Measurements from ENCODE around the gene PODXL2. TPM values are rescaled to one million over a fixed set of nuclear protein-coding genes. Genes with fewer than 3 reads are reported as not detected.

Gene PODXL2
- total RNA-seq, 4 donors from 2014 or later = 9.7 to 18.9 (median 15.9) TPM

- DNase-seq = no peak
- 95% methylated on average over 7 of the region's 7 CpGs; no CpG with 5 or more reads in 1 of the 2 donors for WGBS, 2 donors (ENCODE audit: low coverage in 1 of 2)
- H3K36me3 ChIP-seq = no peaks in the 10 kb centered on the region
- peaks cover 4 to 18% (median 15%) of the 10 kb centered on the region in 4 donors for H3K4me1 ChIP-seq
- no peak overlapping the region for H3K4me3 ChIP-seq
- in situ Hi-C loops (cut with MboI; ENCODE audit: low pct_ligation_motif_present in 1 of 4, low pct_unique_long_range_greater_than_20kb in 1 of 4, low sequenced_read_pairs in 3 of 4) = loop anchor here in 2 of 4 donors (25.0 kb wide), 2 partner anchors 168 to 293 kb away; no protein-coding TSS in a partner anchor
- TF ChIP-seq CTCF (IDR thresholded peaks at IDR 0.05) = no peak
- TF ChIP-seq POLR2AphosphoS5 (IDR thresholded peaks at IDR 0.05) = no peak
- no peak for TF ChIP-seq POLR2A (IDR thresholded peaks at IDR 0.05)
- no peak for TF ChIP-seq EP300 (IDR thresholded peaks at IDR 0.05; ENCODE audit: low read depth)
- no peak overlapping the region for H3K27ac ChIP-seq
- intact Hi-C loops (cut with DNase I; ENCODE audit: low total_unique reads) = no loop called here
- no peaks in the 10 kb centered on the region for H3K27me3 ChIP-seq
- H3K9me3 ChIP-seq = no peaks in the 10 kb centered on the region
Observed at GRCh38 chr3:127668906-127669305, 39.9 kb downstream of the PODXL2 start.

- intact Hi-C loops (cut with DNase I; ENCODE audit: low total_unique reads) = no loop called here
- 94% methylated on average over 14 of the region's 14 CpGs; no CpG with 5 or more reads in 1 of the 2 donors for WGBS, 2 donors (ENCODE audit: low coverage in 1 of 2)
Observed at GRCh38 chr3:127669541-127670228, 40.7 kb downstream of the PODXL2 start.

GRCh38 chr3:127670229-127670559 lies 41.2 kb downstream of the PODXL2 start:
- intact Hi-C loops (cut with DNase I; ENCODE audit: low total_unique reads) (no loop called here), in situ Hi-C loops (cut with MboI; ENCODE audit: low pct_ligation_motif_present in 1 of 4, low pct_unique_long_range_greater_than_20kb in 1 of 4, low sequenced_read_pairs in 3 of 4) (loop anchor here in 2 of 4 donors (25.0 kb wide), 2 partner anchors 167 to 292 kb away; no protein-coding TSS in a partner anchor)
- WGBS, 2 donors (ENCODE audit: low coverage in 1 of 2) = 89 to 96% methylated on average over 6 to 7 of the region's 7 CpGs

More at GRCh38 chr3:127669541-127670228, 40.7 kb downstream of the PODXL2 start:
- Histone ChIP-seq H3K4me3 (no peak overlapping the region), H3K4me1 (peaks cover 8 to 23% (median 19%) of the 10 kb centered on the region in 4 donors), H3K27ac (no peak overlapping the region), H3K9me3 (no peaks in the 10 kb centered on the region), H3K36me3 (no peaks in the 10 kb centered on the region), H3K27me3 (no peaks in the 10 kb centered on the region)
- no peak for TF ChIP-seq POLR2AphosphoS5 (IDR thresholded peaks at IDR 0.05)
- no peak for TF ChIP-seq CTCF (IDR thresholded peaks at IDR 0.05)
- no peak for TF ChIP-seq POLR2A (IDR thresholded peaks at IDR 0.05)
- DNase-seq = no peak
- in situ Hi-C loops (cut with MboI; ENCODE audit: low pct_ligation_motif_present in 1 of 4, low pct_unique_long_range_greater_than_20kb in 1 of 4, low sequenced_read_pairs in 3 of 4) = loop anchor here in 2 of 4 donors (25.0 kb wide), 2 partner anchors 168 to 293 kb away; no protein-coding TSS in a partner anchor

More at GRCh38 chr3:127670229-127670559, 41.2 kb downstream of the PODXL2 start:
- TF ChIP-seq POLR2A (IDR thresholded peaks at IDR 0.05) = no peak
- no peak for TF ChIP-seq EP300 (IDR thresholded peaks at IDR 0.05; ENCODE audit: low read depth)
- TF ChIP-seq POLR2AphosphoS5 (IDR thresholded peaks at IDR 0.05) = no peak
- TF ChIP-seq CTCF (IDR thresholded peaks at IDR 0.05) = no peak
- Histone ChIP-seq H3K27ac (no peak overlapping the region), H3K27me3 (no peaks in the 10 kb centered on the region), H3K4me1 (peaks cover 8 to 23% (median 20%) of the 10 kb centered on the region in 4 donors), H3K9me3 (no peaks in the 10 kb centered on the region), H3K36me3 (no peaks in the 10 kb centered on the region), H3K4me3 (no peak overlapping the region)
- DNase-seq = no peak

Data from transverse colon (tissue), 4 donors.